Upper lobe of right lung (tissue), 1 donor: ENCODE results near the gene ADAMTS14. TPM values are rescaled to one million over a fixed set of nuclear protein-coding genes. Genes with fewer than 3 reads are reported as not detected.

Source experiments
- ATAC-seq: fragments of 200-7000 bp; cut with Tn5 transposase; one replicate; pipeline ENCODE4 v1.9.1; 2020; ENCODE audit warnings: mild to moderate bottlenecking, moderate library complexity
- DNase-seq: peaks from one replicate; pipeline ENCODE4 v3.0.0-alpha.2; 2020
- H3K27ac ChIP-seq: fragments of 200-600 bp; one replicate; pipeline ENCODE4 v1.8.0; 2022
- H3K27me3 ChIP-seq: fragments of 200-600 bp; one replicate; pipeline ENCODE4 v1.8.0; 2022; ENCODE audit warnings: mild to moderate bottlenecking
- H3K36me3 ChIP-seq: fragments of 200-600 bp; one replicate; pipeline ENCODE4 v1.8.0; 2022
- H3K4me1 ChIP-seq: fragments of 200-600 bp; one replicate; pipeline ENCODE4 v1.8.0; 2022
- H3K4me3 ChIP-seq: fragments of 200-600 bp; one replicate; pipeline ENCODE4 v1.8.0; 2022; ENCODE audit warnings: mild to moderate bottlenecking
- H3K9me3 ChIP-seq: fragments of 200-600 bp; one replicate; pipeline ENCODE4 v1.8.0; 2022
- intact Hi-C: fragments of 100-400 bp; cut with DNase I; formaldehyde crosslinking; loops from one replicate; pipeline ENCODE4 v1.11.0; 2022
- total RNA-seq: library from RNA; stranded (reverse); fragmentation: NEBNext Ultra II Directional; extraction: Animal tissue kit (Norgen Biotek cat#: 25700); gene quantifications from one replicate; pipeline ENCODE4 v1.2.1, GENCODE V29; 2021
- TF ChIP-seq, protein P1 (sequence below): fragments of 200-600 bp; IDR thresholded peaks from one replicate; pipeline ENCODE4 v1.8.0; 2022; ENCODE audit warnings: antibody characterized with exemption
- donor health status: DM: no; HTN: yes; CAD: no; lungs with severe emphysema.

Gene ADAMTS14
- total RNA-seq, 1 donor from 2014 or later: 0.55 TPM

DNA sequence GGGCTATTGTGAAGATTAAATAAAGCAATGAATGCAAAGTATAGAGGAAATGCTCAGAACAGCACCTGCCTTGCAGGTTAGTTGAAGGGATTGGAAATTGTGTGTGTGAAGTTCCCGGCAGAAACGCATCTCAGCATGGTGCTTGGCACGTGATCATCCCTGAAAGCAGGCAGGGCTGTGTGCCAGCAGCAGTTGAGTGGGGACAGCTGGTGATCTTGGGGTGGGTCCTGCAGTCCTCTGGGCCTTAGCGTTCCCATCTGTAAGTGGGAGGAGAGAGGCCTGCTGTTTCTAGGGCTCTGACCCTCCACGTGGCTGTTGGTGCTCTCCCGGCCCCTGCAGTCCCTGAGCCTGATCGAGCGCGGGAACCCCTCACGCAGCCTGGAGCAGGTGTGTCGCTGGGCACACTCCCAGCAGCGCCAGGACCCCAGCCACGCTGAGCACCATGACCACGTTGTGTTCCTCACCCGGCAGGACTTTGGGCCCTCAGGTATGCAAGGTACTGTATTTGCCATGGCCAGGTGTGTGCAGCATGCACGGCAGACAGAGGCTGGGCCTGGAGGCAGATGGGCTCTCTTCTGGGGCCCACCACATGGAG is 57.6 kb downstream of the ADAMTS14 start:
- Histone ChIP-seq H3K27me3 (no peaks in the 10 kb centered on the region), H3K4me3 (no peak overlapping the region), H3K36me3 (no peaks in the 10 kb centered on the region), H3K27ac (no peak overlapping the region), H3K4me1 (peaks cover 2% of the 10 kb centered on the region), H3K9me3 (no peaks in the 10 kb centered on the region)
- DNase-seq (no peak), ATAC-seq (peak; percentile 7)
- TF ChIP-seq, protein P1, sequence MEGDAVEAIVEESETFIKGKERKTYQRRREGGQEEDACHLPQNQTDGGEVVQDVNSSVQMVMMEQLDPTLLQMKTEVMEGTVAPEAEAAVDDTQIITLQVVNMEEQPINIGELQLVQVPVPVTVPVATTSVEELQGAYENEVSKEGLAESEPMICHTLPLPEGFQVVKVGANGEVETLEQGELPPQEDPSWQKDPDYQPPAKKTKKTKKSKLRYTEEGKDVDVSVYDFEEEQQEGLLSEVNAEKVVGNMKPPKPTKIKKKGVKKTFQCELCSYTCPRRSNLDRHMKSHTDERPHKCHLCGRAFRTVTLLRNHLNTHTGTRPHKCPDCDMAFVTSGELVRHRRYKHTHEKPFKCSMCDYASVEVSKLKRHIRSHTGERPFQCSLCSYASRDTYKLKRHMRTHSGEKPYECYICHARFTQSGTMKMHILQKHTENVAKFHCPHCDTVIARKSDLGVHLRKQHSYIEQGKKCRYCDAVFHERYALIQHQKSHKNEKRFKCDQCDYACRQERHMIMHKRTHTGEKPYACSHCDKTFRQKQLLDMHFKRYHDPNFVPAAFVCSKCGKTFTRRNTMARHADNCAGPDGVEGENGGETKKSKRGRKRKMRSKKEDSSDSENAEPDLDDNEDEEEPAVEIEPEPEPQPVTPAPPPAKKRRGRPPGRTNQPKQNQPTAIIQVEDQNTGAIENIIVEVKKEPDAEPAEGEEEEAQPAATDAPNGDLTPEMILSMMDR: no peak
- intact Hi-C loops: no loop called here

DNA sequence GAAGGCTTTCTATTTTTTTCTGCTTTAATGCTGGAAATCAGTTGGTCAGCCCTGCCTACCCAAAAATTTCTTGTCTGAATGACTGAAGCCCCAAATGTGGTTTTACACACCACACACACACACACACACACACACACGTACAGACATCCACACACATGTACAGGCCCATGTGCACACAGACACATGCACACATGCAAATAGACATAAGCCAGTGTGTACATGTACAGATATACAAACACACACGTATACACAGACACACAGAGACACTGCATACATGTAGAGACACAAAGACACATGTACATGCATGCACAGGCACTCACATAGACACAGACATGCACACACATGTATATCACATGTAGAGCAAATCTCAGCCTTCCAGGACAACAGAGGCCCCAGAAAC is 58.6 kb downstream of the ADAMTS14 start:
- Histone ChIP-seq H3K9me3 (no peaks in the 10 kb centered on the region), H3K4me3 (no peak overlapping the region), H3K36me3 (no peaks in the 10 kb centered on the region), H3K27ac (no peak overlapping the region), H3K27me3 (no peaks in the 10 kb centered on the region), H3K4me1 (peaks cover 2% of the 10 kb centered on the region)
- TF ChIP-seq, protein P1: no peak
- ATAC-seq (no peak), DNase-seq (no peak)
- intact Hi-C loops: no loop called here

DNA sequence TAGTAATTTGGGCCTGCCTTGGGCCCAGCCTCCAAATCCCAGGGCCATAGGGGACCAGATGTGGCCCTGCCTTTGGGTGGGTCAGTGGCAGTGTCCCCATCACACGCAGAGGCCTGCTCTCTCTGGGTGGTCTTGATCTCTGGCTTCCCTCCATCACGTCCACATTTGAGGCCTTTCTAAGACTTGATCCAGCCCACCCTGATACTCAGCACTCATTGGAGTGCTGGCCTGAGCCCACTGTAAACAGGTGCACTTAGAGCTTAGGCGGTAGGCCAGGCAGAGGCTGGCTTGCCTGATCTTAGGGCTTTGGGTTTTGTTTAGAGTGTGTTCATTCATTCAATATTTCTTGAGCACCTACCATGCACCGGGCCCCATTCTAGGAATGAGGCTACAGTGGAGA is 60.3 kb downstream of the ADAMTS14 start:
- ATAC-seq (no peak), DNase-seq (no peak)
- Histone ChIP-seq H3K36me3 (no peaks in the 10 kb centered on the region), H3K9me3 (no peaks in the 10 kb centered on the region), H3K4me3 (no peak overlapping the region), H3K27me3 (no peaks in the 10 kb centered on the region), H3K4me1 (peaks cover 2% of the 10 kb centered on the region), H3K27ac (no peak overlapping the region)
- TF ChIP-seq, protein P1: no peak
- intact Hi-C loops: no loop called here

DNA sequence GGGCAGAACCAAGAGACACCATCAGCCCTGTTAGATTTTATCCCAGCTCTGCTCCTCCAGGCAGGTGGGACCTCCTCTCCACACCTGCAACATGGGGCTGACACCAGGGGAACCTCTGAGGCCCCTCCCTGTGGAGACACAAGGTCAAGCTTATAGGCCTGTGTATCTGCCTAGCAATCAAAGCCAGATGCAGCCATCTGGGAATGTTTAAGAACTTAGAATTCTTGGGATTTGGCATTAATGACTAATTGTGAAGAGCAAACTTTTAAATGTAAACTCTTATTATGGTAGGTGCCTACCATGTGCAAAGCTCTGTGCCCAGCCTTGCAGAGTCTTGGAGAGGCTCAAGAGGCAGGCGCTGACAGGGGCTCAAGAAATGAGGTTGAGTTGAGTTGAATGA is 60.7 kb downstream of the ADAMTS14 start:
- Histone ChIP-seq H3K27ac (no peak overlapping the region), H3K9me3 (no peaks in the 10 kb centered on the region), H3K27me3 (no peaks in the 10 kb centered on the region), H3K4me1 (peaks cover 2% of the 10 kb centered on the region), H3K4me3 (no peak overlapping the region), H3K36me3 (no peaks in the 10 kb centered on the region)
- no peak for DNase-seq
- no peak for ATAC-seq
- intact Hi-C loops: no loop called here
- TF ChIP-seq, protein P1: no peak

DNA sequence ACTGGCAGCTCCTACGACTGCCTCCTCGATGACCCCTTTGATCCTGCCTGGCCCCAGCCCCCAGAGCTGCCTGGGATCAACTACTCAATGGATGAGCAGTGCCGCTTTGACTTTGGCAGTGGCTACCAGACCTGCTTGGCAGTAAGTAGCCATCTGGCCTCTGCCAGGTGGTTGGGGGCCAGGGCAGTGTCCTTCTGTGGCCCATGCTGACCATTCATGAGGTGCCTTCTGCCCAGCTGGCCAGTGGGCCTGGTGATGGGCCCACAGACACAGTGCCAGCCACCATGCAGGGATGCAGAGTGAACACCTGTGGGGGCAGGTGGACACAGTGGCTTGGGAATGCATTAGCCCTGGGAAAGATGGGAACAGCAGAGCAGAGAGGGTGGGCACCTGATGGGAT is 62.9 kb downstream of the ADAMTS14 start:
- TF ChIP-seq, protein P1: no peak
- DNase-seq (no peak), ATAC-seq (no peak)
- no peaks in the 10 kb centered on the region for H3K27me3 ChIP-seq
- no peaks in the 10 kb centered on the region for H3K9me3 ChIP-seq
- no peak overlapping the region for H3K4me3 ChIP-seq
- no peak overlapping the region for H3K27ac ChIP-seq
- intact Hi-C loops: no loop called here
- H3K4me1 ChIP-seq: no peaks in the 10 kb centered on the region
- no peaks in the 10 kb centered on the region for H3K36me3 ChIP-seq

DNA sequence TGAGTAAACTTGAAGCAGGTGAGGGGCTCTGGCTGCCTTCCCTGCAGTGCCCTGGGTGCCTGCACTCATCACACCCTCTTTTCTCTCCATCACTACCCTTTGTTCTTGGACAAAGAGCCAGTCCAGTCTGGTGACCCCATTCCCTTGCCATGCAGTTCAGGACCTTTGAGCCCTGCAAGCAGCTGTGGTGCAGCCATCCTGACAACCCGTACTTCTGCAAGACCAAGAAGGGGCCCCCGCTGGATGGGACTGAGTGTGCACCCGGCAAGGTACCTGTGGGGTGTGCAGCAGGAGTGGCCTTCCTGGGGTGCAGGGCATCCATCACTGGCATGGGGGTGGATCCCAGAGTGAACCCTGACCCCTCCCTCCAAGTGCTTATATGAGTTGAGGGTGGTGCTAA is 64.2 kb downstream of the ADAMTS14 start:
- ATAC-seq (no peak), DNase-seq (no peak)
- H3K27me3 ChIP-seq: no peaks in the 10 kb centered on the region
- no peaks in the 10 kb centered on the region for H3K4me1 ChIP-seq
- no peaks in the 10 kb centered on the region for H3K9me3 ChIP-seq
- H3K27ac ChIP-seq: no peak overlapping the region
- intact Hi-C loops: no loop called here
- no peaks in the 10 kb centered on the region for H3K36me3 ChIP-seq
- no peak overlapping the region for H3K4me3 ChIP-seq
- TF ChIP-seq, protein P1: no peak
